Posterior cingulate gyrus (tissue), 11 donors: Measurements from ENCODE around the gene KRTAP10-3.
"Not testable (repeated sequence)": the region's sequence is repeated elsewhere in the genome, so short reads cannot be mapped to it uniquely, and the experiment has no call there.

Source experiments
- DNase-seq, 10 donors: peaks; one replicate each; pipeline versions ENCODE4 v3.0.0 to v3.0.0-alpha.2; 2020 to 2021; ENCODE audit warnings: mixed read lengths in 3 of 10
- intact Hi-C: fragments of 100-400 bp; cut with DNase I; formaldehyde crosslinking; loops from one replicate; pipeline ENCODE4 v1.15.1; 2023

Gene KRTAP10-3

GRCh38 chr21:44572959-44573583 lies 14.5 kb upstream of the KRTAP10-3 start:
- DNase-seq, result peak in 2 of 10 donors; percentile 72 to 74
- intact Hi-C loops, result no loop called here

GRCh38 chr21:44571844-44572782 lies 13.5 kb upstream of the KRTAP10-3 start:
- DNase-seq, result no peak
- intact Hi-C loops, result no loop called here

GRCh38 chr21:44571296-44571695 lies 12.7 kb upstream of the KRTAP10-3 start:
- no peak for DNase-seq
- intact Hi-C loops, result no loop called here

- intact Hi-C loops, result no loop called here
- peak in 1 of 10 donors; percentile 83 for DNase-seq
Observed at GRCh38 chr21:44569861-44570517, 11.4 kb upstream of the KRTAP10-3 start.

- intact Hi-C loops, result no loop called here
- no peak for DNase-seq
Observed at GRCh38 chr21:44568667-44569556, 10.3 kb upstream of the KRTAP10-3 start.

GRCh38 chr21:44568261-44568660 lies 9.7 kb upstream of the KRTAP10-3 start:
- peak in 1 of 10 donors; percentile 20 for DNase-seq
- intact Hi-C loops, result no loop called here

- intact Hi-C loops, result no loop called here
- DNase-seq, result no peak
Observed at GRCh38 chr21:44567481-44568171, 9.0 kb upstream of the KRTAP10-3 start.

GRCh38 chr21:44566403-44566802 lies 7.8 kb upstream of the KRTAP10-3 start:
- no peak for DNase-seq
- intact Hi-C loops, result no loop called here

- intact Hi-C loops, result no loop called here
- no peak for DNase-seq
Observed at GRCh38 chr21:44564886-44565598, 6.4 kb upstream of the KRTAP10-3 start.

GRCh38 chr21:44564099-44564498 lies 5.5 kb upstream of the KRTAP10-3 start:
- intact Hi-C loops, result no loop called here
- DNase-seq, result no peak

- intact Hi-C loops, result not testable (repeated sequence)
- DNase-seq, result peak in 1 of 10 donors; percentile 73
Observed at GRCh38 chr21:44558329-44558675, 293 bp downstream of the KRTAP10-3 start.

GRCh38 chr21:44557491-44558328 lies 885 bp downstream of the KRTAP10-3 start:
- intact Hi-C loops, result no loop called here
- DNase-seq, result peak in 1 of 10 donors; percentile 50

- peak in 1 of 10 donors; percentile 31 for DNase-seq
Observed at GRCh38 chr21:44556879-44557278, 1.7 kb downstream of the KRTAP10-3 start.

GRCh38 chr21:44555200-44555875 lies 3.3 kb downstream of the KRTAP10-3 start:
- intact Hi-C loops, result no loop called here
- DNase-seq, result peak in 1 of 10 donors; percentile 74

More at GRCh38 chr21:44556879-44557278, 1.7 kb downstream of the KRTAP10-3 start:
- intact Hi-C loops, result no loop called here

GRCh38 chr21:44552681-44553080 lies 5.9 kb downstream of the KRTAP10-3 start:
- intact Hi-C loops, result no loop called here
- peak in 1 of 10 donors; percentile 71 for DNase-seq

- intact Hi-C loops, result no loop called here
- DNase-seq, result peak in 1 of 10 donors; percentile 58
Observed at GRCh38 chr21:44552136-44552535, 6.5 kb downstream of the KRTAP10-3 start.

GRCh38 chr21:44551340-44551961 lies 7.1 kb downstream of the KRTAP10-3 start, which contains the start of gene KRTAP10-2:
Gene KRTAP10-2 (minus strand): TSS chr21:44551505. CDS start chr21:44551458, 47 bp downstream.
- intact Hi-C loops, result no loop called here
- DNase-seq, result peak in 3 of 10 donors; percentile 55 to 81 (median 79)
